Hepatocyte (in vitro differentiated cells): ENCODE results near the gene AOPEP. TPM values are rescaled to one million over a fixed set of nuclear protein-coding genes. Genes with fewer than 3 reads are reported as not detected.

Experiments
- DNase-seq: peaks from one replicate; pipeline ENCODE4 v3.0.0-alpha.2; 2016; ENCODE audit warnings: low spot score
- H2AFZ ChIP-seq: fragments of 200-600 bp; sonication (generic); 2 replicates; pipeline ENCODE4 v1.6.0; 2016; ENCODE audit warnings: antibody characterized with exemption, mild to moderate bottlenecking
- H3K27ac ChIP-seq: fragments of 200-600 bp; sonication (generic); 2 replicates; pipeline ENCODE4 v1.5.1; 2016; ENCODE audit warnings: mild to moderate bottlenecking
- H3K27me3 ChIP-seq: fragments of 200-600 bp; sonication (generic); 2 replicates; pipeline ENCODE4 v1.6.1; 2016
- H3K36me3 ChIP-seq: fragments of 200-600 bp; sonication (generic); replicated peaks from 2 replicates; pipeline ENCODE4 v1.5.1; 2016; ENCODE audit warnings: low read depth; ENCODE audit not compliant: insufficient read depth
- H3K4me1 ChIP-seq: fragments of 200-600 bp; sonication (generic); 2 replicates; pipeline ENCODE4 v1.5.1; 2016; ENCODE audit warnings: mild to moderate bottlenecking, moderate library complexity; ENCODE audit not compliant: insufficient read depth
- H3K4me2 ChIP-seq: fragments of 200-600 bp; sonication (generic); 2 replicates; pipeline ENCODE4 v1.6.0; 2016
- H3K4me3 ChIP-seq: fragments of 200-600 bp; sonication (generic); 2 replicates; pipeline ENCODE4 v1.5.1; 2016; ENCODE audit warnings: mild to moderate bottlenecking
- H3K79me2 ChIP-seq: fragments of 200-600 bp; sonication (generic); 2 replicates; pipeline ENCODE4 v1.6.0; 2017; ENCODE audit warnings: mild to moderate bottlenecking
- H3K9me2 ChIP-seq: fragments of 200-600 bp; sonication (generic); replicated peaks from 2 replicates; pipeline ENCODE4 v1.6.0; 2017; ENCODE audit warnings: mild to moderate bottlenecking; ENCODE audit not compliant: insufficient read depth
- H3K9me3 ChIP-seq: fragments of 200-600 bp; sonication (generic); 2 replicates; pipeline ENCODE4 v1.5.1; 2016; ENCODE audit warnings: low read depth, mild to moderate bottlenecking
- H4K20me1 ChIP-seq: fragments of 200-600 bp; sonication (generic); 2 replicates; pipeline ENCODE4 v1.6.0; 2016; ENCODE audit warnings: mild to moderate bottlenecking; ENCODE audit not compliant: insufficient read depth, poor library complexity, severe bottlenecking
- CTCF ChIP-seq: fragments of 200-600 bp; sonication (generic); IDR thresholded peaks from 2 replicates; pipeline ENCODE4 v1.5.1; 2016; ENCODE audit warnings: antibody characterized with exemption, mild to moderate bottlenecking; ENCODE audit not compliant: poor library complexity
- EZH2 ChIP-seq: fragments of 200-600 bp; sonication (generic); IDR thresholded peaks from 2 replicates; pipeline ENCODE4 v1.6.1; 2016; ENCODE audit warnings: antibody characterized with exemption, mild to moderate bottlenecking, borderline replicate concordance
- EZH2phosphoT487 ChIP-seq: fragments of 200-600 bp; sonication (generic); IDR thresholded peaks from one replicate; pipeline ENCODE4 v1.6.1; 2018; ENCODE audit warnings: antibody characterized with exemption, mild to moderate bottlenecking, low read depth, moderate library complexity; ENCODE audit not compliant: unreplicated experiment, severe bottlenecking
- WGBS: methylation state at CpG from one replicate; pipeline ENCODE4 v1.1.6; 2016; ENCODE audit warnings: low lambda C conversion rate; ENCODE audit errors: missing lambda C conversion rate; 5-methylcytosine and 5-hydroxymethylcytosine counted together
- polyA plus RNA-seq: library from polyadenylated mRNA; unstranded; fragments of >200 nt; fragmentation: Nextera tagmentation; extraction: Ambion mirVana; gene quantifications from 2 replicates; pipeline ENCODE4 v1.2.1, GENCODE V29; 2016
- total RNA-seq: library from RNA; depleted of rRNA; stranded (reverse); fragments of >200 nt; gene quantifications from 2 replicates; pipeline ENCODE4 v1.2.3, GENCODE V29; 2014

AOPEP gene
- total and polyA plus RNA-seq, 2 experiments from 2014 or later: 82.8 to 101 TPM

- H3K4me1 ChIP-seq: peaks cover 37% of the 10 kb centered on the region
- H2AFZ ChIP-seq: no peak overlapping the region
- peaks cover 18% of the 10 kb centered on the region for H3K79me2 ChIP-seq
- H3K27me3 ChIP-seq: no peaks in the 10 kb centered on the region
- TF ChIP-seq CTCF: no peak
- no peak for TF ChIP-seq EZH2
- no peak for TF ChIP-seq EZH2phosphoT487
- DNase-seq: no peak
- no peaks in the 10 kb centered on the region for H3K9me3 ChIP-seq
- H3K9me2 ChIP-seq: no peaks in the 10 kb centered on the region
- no peaks in the 10 kb centered on the region for H3K36me3 ChIP-seq
- H3K4me3 ChIP-seq: no peak overlapping the region
- H4K20me1 ChIP-seq: no peaks in the 10 kb centered on the region
- peak overlapping the region; percentile 95 for H3K27ac ChIP-seq
- peak overlapping the region; percentile 59 for H3K4me2 ChIP-seq
Measured at GRCh38 chr9:94866770-94867169, 140.3 kb downstream of the AOPEP start.

GRCh38 chr9:94867281-94867841 lies 140.9 kb downstream of the AOPEP start:
- no peaks in the 10 kb centered on the region for H4K20me1 ChIP-seq
- H3K4me1 ChIP-seq: peaks cover 37% of the 10 kb centered on the region
- H3K4me3 ChIP-seq: no peak overlapping the region
- H3K79me2 ChIP-seq: peaks cover 17% of the 10 kb centered on the region
- no peaks in the 10 kb centered on the region for H3K27me3 ChIP-seq
- TF ChIP-seq EZH2phosphoT487: no peak
- no peak for TF ChIP-seq EZH2
- no peak for TF ChIP-seq CTCF
- H3K4me2 ChIP-seq: peak overlapping the region; percentile 59
- no peaks in the 10 kb centered on the region for H3K9me3 ChIP-seq
- DNase-seq: peak; percentile 89
- H3K27ac ChIP-seq: peak overlapping the region; percentile 95
- 8% methylated on average over 8 of the region's 8 CpGs for WGBS
- H3K36me3 ChIP-seq: no peaks in the 10 kb centered on the region
- no peak overlapping the region for H2AFZ ChIP-seq
- no peaks in the 10 kb centered on the region for H3K9me2 ChIP-seq

- no peaks in the 10 kb centered on the region for H3K9me3 ChIP-seq
- DNase-seq: peak; percentile 20
- H3K36me3 ChIP-seq: no peaks in the 10 kb centered on the region
- H3K4me1 ChIP-seq: peaks cover 40% of the 10 kb centered on the region
- no peaks in the 10 kb centered on the region for H3K9me2 ChIP-seq
- TF ChIP-seq EZH2 (no peak), EZH2phosphoT487 (no peak), CTCF (no peak)
- H2AFZ ChIP-seq: no peak overlapping the region
- H4K20me1 ChIP-seq: no peaks in the 10 kb centered on the region
- 30% methylated on average over 4 of the region's 4 CpGs for WGBS
- H3K4me2 ChIP-seq: peak overlapping the region; percentile 59
- H3K4me3 ChIP-seq: no peak overlapping the region
- H3K79me2 ChIP-seq: peaks cover 14% of the 10 kb centered on the region
- H3K27ac ChIP-seq: peak overlapping the region; percentile 95
- H3K27me3 ChIP-seq: no peaks in the 10 kb centered on the region
Measured at GRCh38 chr9:94867842-94868312, 141.4 kb downstream of the AOPEP start.

GRCh38 chr9:94868464-94868863 lies 142.0 kb downstream of the AOPEP start:
- H3K36me3 ChIP-seq: no peaks in the 10 kb centered on the region
- H3K79me2 ChIP-seq: peaks cover 14% of the 10 kb centered on the region
- no peaks in the 10 kb centered on the region for H3K9me3 ChIP-seq
- H4K20me1 ChIP-seq: no peaks in the 10 kb centered on the region
- no peak overlapping the region for H3K4me3 ChIP-seq
- H3K4me1 ChIP-seq: peaks cover 46% of the 10 kb centered on the region
- TF ChIP-seq CTCF (no peak), EZH2phosphoT487 (no peak), EZH2 (no peak)
- no peak for DNase-seq
- peak overlapping the region; percentile 95 for H3K27ac ChIP-seq
- 94% methylated on average over 2 of the region's 2 CpGs for WGBS
- no peaks in the 10 kb centered on the region for H3K27me3 ChIP-seq
- no peaks in the 10 kb centered on the region for H3K9me2 ChIP-seq
- no peak overlapping the region for H2AFZ ChIP-seq
- H3K4me2 ChIP-seq: peak overlapping the region; percentile 59
